ENCODE results near the gene SLCO2A1. TPM values are rescaled to one million over a fixed set of nuclear protein-coding genes. Genes with fewer than 3 reads are reported as not detected.

The SLCO2A1 gene
- total RNA-seq, 4 donors from 2014 or later: 8.4 to 68.5 (median 22.7) TPM

- 89% methylated on average over 11 of the region's 11 CpGs; no CpG with 5 or more reads in 1 of the 2 donors for WGBS, 2 donors (ENCODE audit: low coverage in 1 of 2)
- Histone ChIP-seq H3K4me1 (peaks cover 0 to 9% (median 0%) of the 10 kb centered on the region in 4 donors), H3K27ac (no peak overlapping the region), H3K9me3 (no peaks in the 10 kb centered on the region), H3K27me3 (no peaks in the 10 kb centered on the region), H3K4me3 (no peak overlapping the region), H3K36me3 (no peaks in the 10 kb centered on the region)
- no peak for DNase-seq
- in situ Hi-C loops (cut with MboI; ENCODE audit: low pct_ligation_motif_present in 1 of 4, low pct_unique_long_range_greater_than_20kb in 1 of 4, low sequenced_read_pairs in 3 of 4) (no loop called here), intact Hi-C loops (cut with DNase I; ENCODE audit: low total_unique reads) (no loop called here)
- TF ChIP-seq POLR2A (IDR thresholded peaks at IDR 0.05) (no peak), CTCF (IDR thresholded peaks at IDR 0.05) (no peak), EP300 (IDR thresholded peaks at IDR 0.05; ENCODE audit: low read depth) (no peak), POLR2AphosphoS5 (IDR thresholded peaks at IDR 0.05) (no peak)
Measured at GRCh38 chr3:133884887-133885711, 144.6 kb downstream of the SLCO2A1 start.

- 68 to 100% methylated on average over 1 to 6 of the region's 6 CpGs for WGBS, 2 donors (ENCODE audit: low coverage in 1 of 2)
- H3K4me3 ChIP-seq: no peak overlapping the region
- H3K9me3 ChIP-seq: no peaks in the 10 kb centered on the region
- DNase-seq: no peak
- no peaks in the 10 kb centered on the region for H3K36me3 ChIP-seq
- intact Hi-C loops (cut with DNase I; ENCODE audit: low total_unique reads) (no loop called here), in situ Hi-C loops (cut with MboI; ENCODE audit: low pct_ligation_motif_present in 1 of 4, low pct_unique_long_range_greater_than_20kb in 1 of 4, low sequenced_read_pairs in 3 of 4) (no loop called here)
- no peaks in the 10 kb centered on the region for H3K27me3 ChIP-seq
- H3K4me1 ChIP-seq: peaks cover 0 to 9% (median 0%) of the 10 kb centered on the region in 4 donors
- H3K27ac ChIP-seq: no peak overlapping the region
- TF ChIP-seq POLR2A (IDR thresholded peaks at IDR 0.05) (no peak), EP300 (IDR thresholded peaks at IDR 0.05; ENCODE audit: low read depth) (no peak), CTCF (IDR thresholded peaks at IDR 0.05) (no peak), POLR2AphosphoS5 (IDR thresholded peaks at IDR 0.05) (no peak)
Measured at GRCh38 chr3:133884054-133884886, 145.5 kb downstream of the SLCO2A1 start.

GRCh38 chr3:133883641-133884040, 146.1 kb downstream of the SLCO2A1 start:
- H3K36me3 ChIP-seq: no peaks in the 10 kb centered on the region
- TF ChIP-seq CTCF (IDR thresholded peaks at IDR 0.05) (no peak), POLR2AphosphoS5 (IDR thresholded peaks at IDR 0.05) (no peak), POLR2A (IDR thresholded peaks at IDR 0.05) (no peak), EP300 (IDR thresholded peaks at IDR 0.05; ENCODE audit: low read depth) (no peak)
- no peak overlapping the region for H3K27ac ChIP-seq
- in situ Hi-C loops (cut with MboI; ENCODE audit: low pct_ligation_motif_present in 1 of 4, low pct_unique_long_range_greater_than_20kb in 1 of 4, low sequenced_read_pairs in 3 of 4) (no loop called here), intact Hi-C loops (cut with DNase I; ENCODE audit: low total_unique reads) (no loop called here)
- no peaks in the 10 kb centered on the region for H3K27me3 ChIP-seq
- peaks cover 0 to 9% (median 0%) of the 10 kb centered on the region in 4 donors for H3K4me1 ChIP-seq
- DNase-seq: no peak
- H3K4me3 ChIP-seq: no peak overlapping the region
- no peaks in the 10 kb centered on the region for H3K9me3 ChIP-seq

GRCh38 chr3:133882986-133883586, 146.6 kb downstream of the SLCO2A1 start:
- TF ChIP-seq POLR2AphosphoS5 (IDR thresholded peaks at IDR 0.05) (no peak), EP300 (IDR thresholded peaks at IDR 0.05; ENCODE audit: low read depth) (no peak), CTCF (IDR thresholded peaks at IDR 0.05) (no peak), POLR2A (IDR thresholded peaks at IDR 0.05) (no peak)
- H3K4me3 ChIP-seq: no peak overlapping the region
- no peak overlapping the region for H3K27ac ChIP-seq
- 75% methylated on average over 1 to 3 of the region's 3 CpGs for WGBS, 2 donors (ENCODE audit: low coverage in 1 of 2)
- H3K4me1 ChIP-seq: peaks cover 0 to 9% (median 0%) of the 10 kb centered on the region in 4 donors
- peaks cover 0 to under 1% of the 10 kb centered on the region in 2 donors for H3K9me3 ChIP-seq
- no peaks in the 10 kb centered on the region for H3K27me3 ChIP-seq
- DNase-seq: no peak
- in situ Hi-C loops (cut with MboI; ENCODE audit: low pct_ligation_motif_present in 1 of 4, low pct_unique_long_range_greater_than_20kb in 1 of 4, low sequenced_read_pairs in 3 of 4) (no loop called here), intact Hi-C loops (cut with DNase I; ENCODE audit: low total_unique reads) (no loop called here)
- H3K36me3 ChIP-seq: no peaks in the 10 kb centered on the region
